Right forelimb (tissue), 1 donor: ENCODE results near the gene MAP6D1.

Experiments used
- DNase-seq: peaks from one replicate; pipeline ENCODE4 v3.0.0-alpha.2; 2018

MAP6D1 gene

DNA sequence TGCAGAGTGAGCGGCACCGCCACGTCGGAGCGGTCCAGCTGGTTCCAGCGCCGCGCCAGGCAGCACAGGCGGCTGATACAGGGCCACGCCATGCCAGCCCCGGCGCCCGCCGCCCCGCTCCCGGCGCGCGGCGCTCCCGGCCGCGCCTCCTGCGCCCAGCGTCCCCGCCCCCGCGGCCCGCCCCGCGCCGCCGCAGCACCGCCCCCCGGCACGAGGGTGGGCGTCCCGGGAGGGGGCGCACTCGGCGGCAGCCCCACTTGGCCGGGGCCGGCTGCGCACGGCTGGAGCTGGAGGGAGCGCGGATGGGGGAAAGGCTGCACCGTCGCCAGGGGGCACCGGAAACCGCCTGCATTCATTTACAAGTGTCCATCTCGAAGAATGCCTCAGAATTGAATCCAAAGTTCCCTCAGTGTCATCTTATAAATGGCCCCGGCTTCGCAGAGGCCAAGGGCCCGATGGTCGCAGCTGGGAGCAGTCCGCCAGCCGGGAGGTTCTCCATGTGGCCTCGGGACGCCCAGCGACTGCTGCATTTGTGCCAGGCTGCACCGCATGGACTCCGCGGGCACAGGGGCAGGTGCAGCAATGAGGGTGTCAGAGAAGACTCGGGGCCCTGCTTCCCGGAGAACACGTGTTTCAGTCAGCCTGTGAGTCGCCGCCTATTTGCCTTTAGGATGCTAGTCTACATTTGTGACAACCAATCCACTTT lies at the start of gene MAP6D1:
TSS of gene MAP6D1 (minus strand) at position 122 of the 706 bp plus-strand sequence. CDS start at position 92, 30 bp downstream.
- peak; percentile 76 for DNase-seq

DNA sequence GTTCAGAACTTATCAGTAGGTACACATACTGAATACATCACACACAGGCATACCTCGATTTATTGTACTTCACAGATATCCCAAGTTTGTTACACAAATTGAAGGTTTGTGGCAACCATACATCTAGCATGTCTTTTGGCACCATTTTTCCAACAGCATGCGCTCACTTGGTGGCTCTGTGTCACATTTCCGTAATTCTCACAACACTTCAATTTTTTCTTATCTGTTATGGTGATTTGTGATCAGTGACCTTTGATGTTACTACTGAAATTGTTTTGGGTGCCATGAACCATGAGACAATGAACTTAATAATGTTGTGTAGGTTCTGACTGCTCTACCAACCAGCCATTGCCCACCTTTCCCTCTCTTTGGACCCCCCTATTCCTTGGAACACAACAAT lies 48.5 kb upstream of the MAP6D1 start:
- DNase-seq, result no peak

DNA sequence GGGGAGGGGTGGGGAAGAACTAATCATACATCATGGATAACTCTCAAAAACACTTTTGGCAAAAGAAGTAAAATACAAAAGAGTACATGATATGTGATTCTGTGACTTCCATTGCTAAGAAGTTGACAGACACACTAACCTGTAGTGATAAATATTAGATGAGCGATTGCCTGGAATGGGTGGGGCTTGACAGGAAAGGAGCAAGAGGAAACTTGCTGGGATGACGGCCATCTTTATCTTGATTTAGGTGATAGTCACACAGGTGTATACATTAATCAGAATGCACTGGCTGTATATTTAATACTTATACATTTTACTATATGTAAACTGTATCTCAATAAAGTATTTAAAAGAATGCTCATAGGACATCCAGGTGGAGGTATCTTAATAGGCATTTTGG lies 46.2 kb upstream of the MAP6D1 start:
- no peak for DNase-seq

DNA sequence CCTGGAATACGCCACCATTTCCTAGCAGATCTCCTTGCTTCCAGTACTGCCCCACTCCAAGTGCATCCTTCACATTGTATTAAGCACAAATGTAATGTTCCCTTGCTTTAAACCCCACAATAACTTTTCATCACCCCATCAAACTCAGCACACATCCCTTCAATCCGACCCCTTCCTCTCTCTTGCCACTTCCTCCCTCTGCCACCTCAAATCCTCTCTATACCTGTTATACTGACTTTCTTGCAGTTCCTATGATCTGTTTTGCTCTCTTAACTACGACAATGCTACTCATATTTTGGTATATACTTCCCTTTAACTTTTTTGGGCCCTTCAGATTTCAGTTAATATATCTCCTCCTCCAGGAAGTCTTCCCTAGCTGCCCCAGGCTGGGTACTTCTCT lies 45.2 kb upstream of the MAP6D1 start:
- DNase-seq, result no peak

DNA sequence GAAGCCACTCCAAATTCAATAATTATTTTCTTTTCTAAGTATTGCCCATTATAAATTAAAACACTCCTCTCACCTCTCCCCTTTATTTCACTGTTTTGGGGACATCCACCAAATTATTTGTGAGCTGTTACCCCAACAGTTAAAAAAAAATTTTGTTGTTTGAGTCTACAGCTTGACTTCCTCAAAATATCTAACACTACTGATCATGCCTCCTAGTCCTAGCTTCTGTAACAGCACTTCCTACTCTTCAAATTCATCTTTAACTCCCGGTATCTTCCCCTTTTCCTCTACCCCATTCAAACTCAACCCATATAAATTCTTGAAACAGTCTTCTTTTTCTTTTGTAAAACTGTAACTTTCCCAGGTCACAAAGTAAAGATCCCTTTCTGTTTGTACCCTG lies 43.4 kb upstream of the MAP6D1 start:
- DNase-seq, result no peak

DNA sequence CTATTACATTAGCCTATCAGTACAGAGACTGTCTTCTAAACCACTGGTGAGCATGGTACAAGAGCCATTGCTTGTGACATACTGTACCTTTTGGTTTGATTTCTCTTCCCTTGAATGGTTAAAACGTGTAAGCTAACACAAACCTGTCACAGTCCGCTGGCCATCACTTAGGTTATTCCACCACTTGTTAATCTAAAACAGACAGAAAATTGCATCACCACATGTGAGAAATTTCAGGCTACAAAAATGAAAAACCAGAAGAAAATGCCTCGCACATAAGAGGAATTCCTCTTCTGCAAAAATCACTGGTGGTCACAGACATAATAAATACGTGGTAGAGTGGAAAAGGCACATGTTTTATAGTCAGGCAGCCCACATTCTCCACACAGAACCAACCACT lies 37.2 kb upstream of the MAP6D1 start:
- no peak for DNase-seq

DNA sequence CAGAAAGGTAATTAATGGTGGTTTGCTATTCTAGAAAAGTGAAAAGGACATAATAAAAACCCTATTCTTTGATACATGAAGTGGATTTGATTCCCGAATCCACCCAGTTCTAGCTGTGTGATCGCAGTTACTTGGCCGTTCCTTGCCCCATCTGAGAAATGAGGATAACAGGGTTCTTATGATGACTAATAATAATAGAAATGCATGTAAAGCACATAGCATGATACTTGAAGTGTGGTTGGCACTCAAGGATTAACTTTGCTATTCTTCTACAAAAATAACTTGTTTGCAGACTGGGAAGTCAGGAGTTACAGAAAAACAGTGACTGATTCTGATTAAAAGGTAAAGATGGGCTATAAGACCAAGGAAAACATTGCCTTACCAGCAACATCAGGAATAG lies 32.5 kb upstream of the MAP6D1 start:
- DNase-seq, result no peak

DNA sequence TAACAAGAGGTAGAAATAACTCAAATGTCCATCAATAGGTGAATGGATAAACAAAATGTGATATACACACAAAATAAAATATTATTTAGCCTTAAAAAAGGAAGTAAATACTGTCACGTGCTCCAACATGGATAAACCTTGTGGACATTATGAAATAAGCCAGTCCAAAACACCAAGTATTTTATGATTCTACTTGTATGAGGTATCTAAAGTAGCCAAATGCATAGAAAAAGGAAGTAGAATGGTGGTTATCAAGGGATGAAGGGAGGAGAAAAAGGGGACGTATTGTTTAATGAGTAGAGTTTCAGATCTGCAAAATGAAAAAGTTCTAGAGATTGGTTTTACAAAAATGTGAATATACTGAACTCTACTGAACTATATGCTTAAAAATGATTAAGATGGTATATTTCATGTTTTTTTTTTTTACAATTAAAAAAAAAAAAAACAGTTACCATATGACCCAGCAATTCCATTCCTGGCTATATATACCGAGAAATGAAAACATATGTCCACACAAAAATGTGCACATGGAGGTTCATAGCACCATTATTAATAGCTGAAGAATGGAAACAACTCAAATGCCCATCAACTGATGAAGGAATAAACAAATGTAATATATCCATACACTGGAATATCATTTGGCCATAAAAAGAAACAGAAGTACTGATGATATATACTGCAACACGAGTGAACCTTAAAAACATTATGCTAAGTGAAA lies 29.1 kb upstream of the MAP6D1 start:
- no peak for DNase-seq

DNA sequence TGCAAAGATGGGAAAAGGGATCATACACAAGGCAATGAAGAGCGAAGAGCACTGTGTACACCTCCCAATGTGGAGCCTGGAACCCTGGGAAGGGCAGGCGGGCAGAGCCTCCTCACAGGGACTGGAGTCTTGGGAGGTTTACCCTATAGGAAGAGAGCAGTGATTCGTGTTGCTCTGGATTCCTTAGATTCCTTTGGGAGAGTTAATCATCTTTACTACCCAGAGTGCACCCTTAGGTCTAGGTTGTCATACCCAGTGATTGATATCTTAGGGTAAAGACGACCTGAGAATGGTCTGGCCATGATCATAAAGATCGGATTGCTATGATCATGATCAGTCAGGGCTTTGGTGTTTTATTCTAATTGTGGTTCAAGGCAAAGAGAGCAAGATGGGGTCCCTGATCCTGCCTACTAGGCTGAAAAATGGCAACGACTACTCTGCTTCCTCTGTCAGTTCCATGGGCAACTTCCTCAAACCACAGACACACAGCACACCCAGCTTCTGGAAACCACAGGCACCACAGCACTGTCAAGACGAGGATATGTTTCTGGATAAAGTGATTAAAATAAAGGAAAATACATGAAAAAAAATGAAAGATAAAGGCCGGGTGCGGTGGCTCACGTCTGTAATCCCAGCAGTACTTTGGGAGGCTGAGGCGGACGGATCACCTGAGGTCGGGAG lies 20.4 kb upstream of the MAP6D1 start:
- no peak for DNase-seq

DNA sequence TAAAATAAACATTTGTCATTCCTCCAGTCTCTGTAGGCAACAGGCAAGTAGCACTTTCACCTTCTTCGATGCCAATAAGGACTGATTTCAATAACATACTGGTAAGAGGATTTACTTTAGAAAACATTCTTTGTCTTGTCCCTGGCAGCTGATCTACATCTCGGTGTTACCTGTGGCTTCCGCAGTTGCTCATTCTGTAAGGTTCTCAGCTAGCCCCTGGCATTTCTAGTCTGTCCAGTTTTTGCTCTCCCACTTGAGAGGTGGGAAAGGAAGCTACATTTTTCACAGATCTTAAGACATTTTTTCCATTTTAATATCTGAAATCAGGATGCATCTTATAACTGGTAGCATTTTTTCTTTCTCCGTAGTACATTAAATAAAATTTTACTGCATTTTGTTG lies 19.7 kb upstream of the MAP6D1 start:
- DNase-seq, result no peak

DNA sequence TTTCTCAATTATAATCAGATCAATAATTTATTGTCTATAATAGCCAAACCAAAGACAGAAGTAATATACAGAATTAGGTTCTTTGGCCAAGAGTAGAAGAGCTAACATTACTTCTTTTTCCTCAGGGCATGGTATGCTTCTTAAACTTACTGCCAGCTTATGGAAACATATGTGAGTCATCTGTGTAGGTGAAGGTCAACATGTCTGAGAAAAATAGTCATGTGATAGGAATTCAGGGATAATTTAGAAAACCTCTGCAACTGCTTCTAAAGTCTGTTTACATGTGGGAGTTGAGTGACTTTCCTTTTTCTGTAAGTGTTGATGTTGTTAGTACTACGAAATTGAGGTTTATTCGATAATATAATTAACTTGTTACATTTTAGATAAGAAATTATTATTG lies 19.2 kb upstream of the MAP6D1 start:
- no peak for DNase-seq

DNA sequence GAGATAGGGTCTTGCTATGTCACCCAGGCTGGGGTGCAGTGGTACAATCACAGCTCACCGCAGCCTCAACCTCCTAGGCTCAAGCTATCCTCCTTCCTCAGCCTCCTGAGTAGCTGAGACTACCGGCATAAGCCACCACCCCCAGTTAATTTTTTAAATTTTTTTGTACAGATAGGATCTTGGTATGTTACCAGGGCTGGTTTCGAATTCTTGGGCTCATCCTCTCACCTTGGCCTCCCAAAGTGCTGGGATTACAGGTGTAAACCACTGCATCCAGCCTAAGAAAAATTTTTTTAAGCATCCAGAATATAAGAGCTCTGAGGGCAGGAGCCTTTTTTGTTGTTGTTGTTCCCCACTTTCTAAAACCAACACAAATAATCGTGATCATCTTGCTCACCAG lies 14.4 kb upstream of the MAP6D1 start:
- no peak for DNase-seq

DNA sequence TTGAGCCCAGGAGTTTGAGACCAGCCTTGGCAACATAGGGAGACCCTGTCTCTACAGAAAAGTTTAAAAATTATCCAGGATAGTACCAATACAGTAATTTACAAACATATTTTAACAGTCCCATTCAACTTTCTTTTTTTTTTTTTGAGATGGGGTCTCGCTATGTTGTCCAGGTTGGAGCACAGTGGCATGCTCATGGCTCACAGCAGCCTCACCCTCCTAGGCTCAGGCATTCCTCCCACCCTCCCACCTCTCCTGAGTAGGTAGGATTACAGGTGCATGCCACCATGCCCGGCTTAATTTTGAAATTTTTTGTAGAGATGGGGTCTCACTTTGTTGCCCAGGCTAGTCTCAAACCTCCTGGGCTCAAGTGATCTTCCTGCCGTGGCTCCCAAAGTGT lies 12.5 kb upstream of the MAP6D1 start:
- no peak for DNase-seq

DNA sequence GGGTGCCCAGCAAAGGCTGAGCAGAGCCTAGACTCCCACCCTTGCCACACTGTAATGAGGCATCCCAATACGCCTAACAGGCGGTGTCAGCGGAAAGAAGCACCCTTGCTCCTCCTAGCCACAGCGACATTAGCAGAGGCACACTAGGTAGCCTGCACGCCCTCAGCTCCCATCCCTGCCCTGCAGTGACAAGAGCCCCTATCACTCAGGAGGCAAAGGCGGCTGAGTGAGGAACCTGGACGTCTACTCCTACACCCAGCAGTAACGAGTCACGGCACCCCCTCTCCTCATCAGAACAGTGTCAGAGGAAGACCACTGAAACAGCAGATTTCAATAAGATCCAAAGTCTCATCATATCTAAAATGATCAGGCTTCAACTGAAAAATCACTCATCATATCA lies 12.0 kb upstream of the MAP6D1 start:
- DNase-seq, result no peak

DNA sequence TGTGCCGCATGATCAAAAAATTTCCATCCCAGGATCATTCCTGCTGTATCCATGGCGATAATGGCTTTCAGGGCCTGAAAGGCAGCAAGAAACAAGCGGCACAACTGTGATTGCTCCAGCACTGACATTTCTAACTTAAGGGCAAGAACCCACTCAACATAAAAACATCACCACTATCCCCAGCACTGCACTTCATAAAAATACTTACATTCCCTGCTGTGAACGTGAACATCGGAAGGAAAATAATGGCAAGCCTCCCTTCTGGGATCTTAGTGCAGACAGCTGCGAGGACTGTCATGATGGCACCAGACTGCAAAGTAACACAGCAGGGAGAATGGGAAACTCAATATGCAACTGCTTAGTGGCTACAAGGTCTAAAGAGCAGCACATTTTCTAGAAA lies 8.1 kb upstream of the MAP6D1 start:
- no peak for DNase-seq

DNA sequence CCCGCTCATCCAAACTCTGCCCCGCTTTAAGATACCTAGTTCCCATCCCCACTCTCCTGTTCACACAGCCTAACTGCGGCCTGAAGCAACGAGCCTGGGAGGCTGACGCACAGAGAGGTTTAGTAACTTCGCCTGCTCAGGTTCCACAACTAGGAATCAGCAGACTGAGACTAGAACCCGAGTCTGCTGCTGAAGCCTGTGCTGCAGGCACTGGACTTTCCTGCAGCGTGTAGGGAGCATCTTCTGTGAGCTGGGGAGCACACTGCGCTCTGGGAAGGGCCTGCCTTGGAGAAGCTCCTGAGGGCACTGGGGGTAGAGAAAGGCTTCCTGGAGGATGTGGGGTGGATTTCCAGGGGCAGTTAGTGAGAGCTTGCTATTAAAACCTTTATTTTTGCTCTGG lies 4.8 kb upstream of the MAP6D1 start:
- no peak for DNase-seq

DNA sequence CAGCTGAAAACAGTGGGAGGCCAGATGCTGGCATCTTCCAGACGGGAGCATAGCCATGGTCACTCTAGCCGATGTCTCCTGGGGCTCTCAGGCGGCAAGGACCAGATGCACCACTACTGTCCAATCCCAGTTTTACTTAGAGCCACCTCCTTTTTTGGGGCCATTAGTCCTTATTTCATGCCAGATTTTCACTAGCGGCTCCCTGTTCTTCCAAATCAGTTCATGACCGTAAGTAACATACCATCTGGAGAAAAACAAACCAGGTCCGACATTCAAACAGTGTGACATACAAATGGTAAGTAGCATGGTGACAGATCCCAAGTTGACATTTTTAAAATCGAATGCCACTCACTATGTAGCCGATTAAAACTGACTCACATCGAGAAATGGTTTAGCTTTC lies 4.1 kb upstream of the MAP6D1 start:
- DNase-seq, result no peak

DNA sequence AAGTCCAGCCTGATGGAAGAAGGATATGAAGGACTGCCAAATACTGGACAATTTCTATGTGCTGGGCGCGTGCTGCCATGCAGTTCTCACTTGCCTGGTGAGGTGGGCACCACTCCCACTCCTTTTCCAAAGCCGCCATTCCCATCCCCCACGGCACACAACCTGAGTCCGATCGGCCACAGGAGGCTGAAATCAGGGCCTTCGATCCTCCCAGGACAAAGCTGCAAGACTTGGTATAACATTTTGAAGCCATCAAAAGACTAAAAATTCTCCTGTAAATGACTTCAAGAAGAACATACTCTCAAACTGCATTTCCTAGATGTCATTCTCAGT lies 3.1 kb upstream of the MAP6D1 start:
- no peak for DNase-seq

DNA sequence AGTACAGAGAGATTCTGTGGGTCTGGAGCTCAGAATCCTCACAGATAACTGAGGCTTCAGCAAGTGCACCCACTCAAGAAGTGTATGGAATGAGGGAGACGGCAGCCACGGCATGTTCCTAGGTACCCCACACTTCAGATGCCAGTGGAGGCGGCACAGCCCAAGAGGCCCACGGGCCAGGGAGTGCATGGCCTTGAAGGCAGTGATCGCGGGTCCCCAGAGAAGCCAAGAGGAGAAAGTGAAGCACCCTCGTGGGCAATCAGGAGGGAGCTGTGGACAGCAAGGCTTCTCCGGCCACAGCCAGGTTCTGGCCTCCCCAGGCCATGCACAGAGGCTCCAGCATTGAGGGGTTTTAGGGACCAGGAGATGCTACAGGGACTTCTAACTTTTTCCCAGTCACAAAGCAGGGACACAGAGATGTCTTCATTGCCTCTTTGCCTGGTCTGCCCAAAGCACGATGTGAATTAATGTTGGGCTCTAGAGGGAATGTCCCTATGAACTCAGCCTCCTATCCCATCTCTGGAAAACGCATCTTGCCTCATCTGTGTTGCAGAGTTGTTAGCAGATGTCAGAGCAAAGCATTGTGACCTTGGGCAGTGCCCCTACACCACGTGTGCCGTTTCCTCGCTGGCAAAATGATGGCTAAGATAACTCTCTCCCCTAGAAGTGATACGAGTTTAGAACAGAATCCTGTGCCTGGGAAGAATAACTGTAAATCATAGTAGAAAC lies 2.6 kb upstream of the MAP6D1 start:
- no peak for DNase-seq

DNA sequence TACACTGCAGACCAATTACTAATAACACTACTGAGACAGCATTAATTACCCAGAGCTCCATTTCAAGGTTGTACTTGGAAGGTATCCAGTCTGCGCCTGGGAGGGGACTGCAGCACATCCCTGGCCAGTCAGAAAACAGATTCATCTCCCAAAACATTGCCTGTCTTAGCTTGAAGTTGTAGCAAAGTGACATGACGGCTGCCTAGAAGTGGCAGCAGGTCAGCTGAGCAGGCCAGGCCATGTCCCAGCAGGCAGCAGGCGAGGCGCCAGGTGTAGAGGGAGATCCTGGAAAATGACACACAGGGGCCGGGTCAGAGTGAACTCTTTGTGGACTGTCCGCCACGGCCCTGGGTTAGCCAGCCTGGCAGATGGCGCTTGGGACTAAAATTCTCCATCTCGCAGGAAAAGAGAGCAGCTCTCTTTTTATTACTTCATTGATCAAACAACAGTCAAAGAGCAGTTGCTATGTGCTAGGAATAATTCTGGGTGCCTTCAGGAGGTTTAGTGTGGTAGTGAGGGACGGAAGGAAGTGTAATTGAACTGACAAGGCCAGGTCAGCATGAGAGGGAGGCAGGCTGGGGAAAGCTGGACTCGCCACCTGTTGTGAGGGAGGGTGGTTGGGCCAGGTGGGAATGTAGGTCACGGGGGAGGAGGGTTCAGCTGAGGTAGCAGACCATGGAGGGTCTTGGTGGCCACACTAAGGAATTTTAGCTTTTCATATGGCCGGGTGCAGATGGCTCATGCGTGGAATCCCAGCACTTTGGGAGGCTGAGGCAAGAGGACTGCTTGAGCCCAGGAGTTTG lies 1.3 kb upstream of the MAP6D1 start:
- DNase-seq, result no peak

DNA sequence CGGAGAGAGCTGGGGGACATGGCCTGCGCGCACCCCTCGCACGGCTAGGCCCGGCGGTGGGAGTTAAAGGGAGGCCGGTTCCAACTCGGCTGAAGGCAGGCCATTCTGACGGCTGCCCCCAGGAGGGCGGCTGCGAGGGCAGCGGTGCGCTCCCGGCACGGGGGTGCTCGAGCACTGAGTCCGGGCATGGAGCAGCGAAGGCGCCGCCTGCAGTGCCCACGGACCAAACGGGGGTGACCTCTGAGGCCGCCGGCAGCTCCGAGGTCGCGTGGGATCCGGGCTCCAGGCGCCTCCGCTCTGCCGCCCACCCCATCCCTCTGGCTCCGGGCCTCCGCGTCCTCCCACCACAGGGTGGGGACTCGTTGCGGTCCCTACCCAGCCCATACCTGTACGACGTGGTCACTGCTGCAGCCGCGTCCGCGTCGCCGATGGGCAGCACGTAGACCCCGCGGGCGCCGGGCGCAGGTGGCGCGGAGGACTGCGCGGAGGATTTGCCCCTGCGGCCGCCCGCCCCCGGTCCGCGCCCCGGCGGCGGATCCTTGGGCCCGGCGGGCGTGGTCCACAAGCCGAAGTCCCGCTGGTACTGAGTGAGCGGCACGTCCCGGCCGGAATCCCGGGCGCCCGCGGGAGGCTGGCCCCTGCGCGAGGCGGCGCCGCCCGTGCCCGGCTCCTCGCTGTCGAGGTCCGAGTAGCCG lies 469 bp downstream of the MAP6D1 start:
- no peak for DNase-seq

DNA sequence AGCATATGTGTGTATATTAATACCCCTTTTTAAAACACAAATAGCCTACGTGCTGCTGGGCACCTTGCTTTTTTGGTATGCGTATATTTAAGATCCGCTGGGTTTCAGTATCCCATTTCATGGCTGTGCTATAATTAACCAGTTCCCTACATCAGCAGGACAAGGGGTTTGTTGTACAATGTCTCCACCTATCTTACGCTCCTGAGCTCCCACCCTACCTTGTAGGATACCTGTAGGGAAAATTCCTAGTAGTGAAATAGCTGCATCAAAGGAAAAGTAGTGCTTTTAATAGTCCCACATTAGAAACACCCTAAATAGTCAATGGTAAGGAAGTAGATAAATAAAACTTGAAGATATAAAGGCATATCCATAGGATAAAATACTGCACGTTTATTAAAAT lies 1.4 kb downstream of the MAP6D1 start:
- no peak for DNase-seq
